KOPT-K1 (cell line): ENCODE measurements around the gene NT5C.

Source experiments
- H3K27ac ChIP-seq: fragments of 200-600 bp; sonication (generic); 2 replicates; pipeline ENCODE4 v1.5.1; 2016; ENCODE audit warnings: antibody characterized with exemption, mild to moderate bottlenecking, low read depth, low read length; ENCODE audit not compliant: poor library complexity, severe bottlenecking
- H3K36me3 ChIP-seq: fragments of 200-600 bp; sonication (generic); 2 replicates; pipeline ENCODE4 v1.5.1; 2017; ENCODE audit warnings: antibody characterized with exemption, mild to moderate bottlenecking, low read length, moderate library complexity; ENCODE audit not compliant: insufficient read depth
- H3K9me3 ChIP-seq: fragments of 200-600 bp; sonication (generic); 2 replicates; pipeline ENCODE4 v1.5.1; 2017; ENCODE audit warnings: antibody characterized with exemption, low read length, mild to moderate bottlenecking; ENCODE audit not compliant: insufficient read depth, poor library complexity, severe bottlenecking

Gene NT5C

DNA sequence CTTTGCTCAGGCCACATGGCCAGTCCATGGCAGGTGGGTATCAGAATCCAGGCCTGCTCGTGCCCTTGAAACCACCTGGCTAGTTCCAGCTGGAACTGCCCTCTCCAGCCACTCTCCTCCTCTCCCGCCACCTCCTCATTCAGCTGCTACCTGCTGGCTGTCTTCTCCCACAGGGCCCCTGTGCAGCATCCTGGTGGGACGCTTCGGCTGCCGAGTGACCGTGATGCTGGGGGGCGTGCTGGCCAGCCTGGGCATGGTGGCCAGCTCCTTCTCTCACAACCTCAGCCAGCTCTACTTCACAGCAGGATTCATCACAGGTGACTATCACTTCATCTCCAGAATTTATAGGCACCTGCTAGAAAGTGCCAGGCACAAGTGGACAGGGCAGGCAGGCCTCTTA, 33.7 kb downstream of the NT5C start:
- no peaks in the 10 kb centered on the region for H3K9me3 ChIP-seq
- H3K27ac ChIP-seq, result no peak overlapping the region
- H3K36me3 ChIP-seq, result no peaks in the 10 kb centered on the region

DNA sequence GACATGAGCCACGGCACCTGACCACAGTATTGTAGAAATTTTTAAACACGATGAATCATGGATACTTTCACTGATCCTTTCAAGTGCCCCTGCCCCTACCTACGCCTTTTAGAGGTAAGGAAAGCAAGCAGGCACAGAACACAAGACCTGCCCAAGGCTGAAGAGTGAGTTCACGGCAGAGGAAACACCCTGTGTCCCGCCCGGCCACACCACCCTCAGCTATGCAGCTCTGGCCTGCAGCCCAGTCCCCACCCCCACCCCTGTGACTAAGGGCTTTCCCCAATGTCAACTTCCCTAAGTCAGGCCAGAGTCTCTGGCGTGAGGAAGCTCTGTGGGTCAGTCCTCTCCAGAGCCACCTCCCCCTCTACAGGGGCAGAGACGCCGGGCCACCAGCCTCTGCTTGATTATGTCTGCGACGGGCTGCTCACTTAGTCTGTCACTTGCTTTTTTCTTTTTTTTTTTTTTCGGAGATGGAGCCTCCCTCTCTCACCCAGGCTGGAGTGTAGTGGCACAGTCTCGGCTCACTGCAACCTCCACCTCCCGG, 35.4 kb downstream of the NT5C start:
- H3K36me3 ChIP-seq, result no peaks in the 10 kb centered on the region

DNA sequence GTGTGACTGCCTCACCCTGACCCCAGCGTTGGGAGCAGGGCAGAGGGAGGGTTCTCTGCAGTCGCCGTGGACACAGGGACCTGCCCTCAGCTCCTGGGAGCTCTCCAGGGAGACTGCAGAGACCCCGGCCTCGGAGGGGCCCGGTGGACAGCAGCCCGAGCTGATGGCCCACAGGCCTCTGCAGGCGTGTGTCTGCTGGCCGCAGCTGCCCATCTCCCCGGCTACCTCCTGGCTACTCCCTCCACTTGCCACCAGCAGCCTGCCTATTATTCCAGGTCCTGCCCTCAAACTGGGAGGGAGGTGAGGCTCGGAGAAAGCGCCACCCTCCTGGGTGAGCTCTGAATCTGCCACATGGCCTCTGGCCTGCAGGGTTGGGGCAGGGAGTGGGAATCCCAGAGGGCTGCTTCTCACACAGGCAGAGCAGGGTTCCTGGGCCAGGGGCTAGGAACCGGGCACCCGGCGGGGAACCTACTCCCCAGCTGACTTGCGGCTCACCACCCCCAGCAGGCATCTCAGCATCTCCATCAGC, 36.6 kb downstream of the NT5C start:
- Histone ChIP-seq H3K27ac (no peak overlapping the region), H3K36me3 (no peaks in the 10 kb centered on the region), H3K9me3 (no peaks in the 10 kb centered on the region)

More for the DNA sequence above, 35.4 kb downstream of the NT5C start:
- no peak overlapping the region for H3K27ac ChIP-seq
- no peaks in the 10 kb centered on the region for H3K9me3 ChIP-seq

DNA sequence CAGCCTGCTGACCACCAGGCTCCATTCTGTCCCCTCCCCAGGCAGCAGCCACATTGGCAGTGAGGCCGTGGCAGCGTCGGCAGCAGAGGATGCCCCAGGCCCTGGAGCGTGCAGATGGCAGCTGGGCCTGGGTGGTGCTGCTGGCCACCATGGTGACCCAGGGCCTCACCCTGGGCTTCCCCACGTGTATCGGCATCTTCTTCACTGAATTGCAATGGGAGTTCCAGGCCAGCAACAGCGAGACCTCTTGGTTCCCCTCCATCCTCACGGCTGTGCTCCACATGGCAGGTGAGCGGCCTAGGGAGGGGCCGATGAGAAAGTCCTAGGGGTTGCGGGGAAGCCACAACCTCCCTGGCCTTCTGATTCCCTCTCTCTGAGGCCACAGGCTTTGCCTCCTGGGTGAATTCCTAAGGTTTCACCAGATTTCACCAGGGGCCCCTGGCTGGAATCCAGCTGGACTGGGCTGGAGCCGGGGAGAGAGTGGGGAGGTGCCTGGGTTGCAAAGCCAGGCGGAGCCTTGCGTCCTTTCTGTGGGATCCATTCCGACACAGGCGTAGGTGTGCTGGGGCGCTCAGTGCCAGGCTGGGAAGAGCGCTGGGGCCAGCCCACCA, 37.9 kb downstream of the NT5C start:
- H3K9me3 ChIP-seq, result no peaks in the 10 kb centered on the region
- no peaks in the 10 kb centered on the region for H3K36me3 ChIP-seq
- H3K27ac ChIP-seq, result no peak overlapping the region

DNA sequence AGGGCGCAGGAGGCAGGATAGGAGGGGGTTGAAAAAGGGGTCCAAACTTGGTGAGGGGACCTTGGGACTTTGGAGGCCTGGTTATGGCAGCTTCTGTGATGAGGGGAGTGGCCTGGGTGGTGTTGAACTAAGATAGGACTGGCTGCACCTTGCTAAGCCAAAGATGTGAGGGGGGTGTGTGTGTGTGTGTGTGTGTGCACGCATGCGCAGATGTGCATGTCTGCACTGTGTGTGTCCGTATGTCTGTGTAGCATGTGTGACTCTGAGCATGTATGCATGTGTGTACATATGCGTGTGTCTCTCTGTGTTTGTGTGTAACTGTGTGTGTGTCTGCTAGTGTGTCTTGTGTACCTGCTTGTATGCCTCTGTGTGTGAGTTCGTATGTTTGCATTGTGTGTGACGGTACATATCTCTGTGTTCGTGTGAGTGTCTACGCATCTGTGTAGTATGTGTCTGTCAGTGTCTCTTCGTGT, 39.7 kb downstream of the NT5C start:
- Histone ChIP-seq H3K36me3 (no peaks in the 10 kb centered on the region), H3K27ac (no peak overlapping the region), H3K9me3 (no peaks in the 10 kb centered on the region)

DNA sequence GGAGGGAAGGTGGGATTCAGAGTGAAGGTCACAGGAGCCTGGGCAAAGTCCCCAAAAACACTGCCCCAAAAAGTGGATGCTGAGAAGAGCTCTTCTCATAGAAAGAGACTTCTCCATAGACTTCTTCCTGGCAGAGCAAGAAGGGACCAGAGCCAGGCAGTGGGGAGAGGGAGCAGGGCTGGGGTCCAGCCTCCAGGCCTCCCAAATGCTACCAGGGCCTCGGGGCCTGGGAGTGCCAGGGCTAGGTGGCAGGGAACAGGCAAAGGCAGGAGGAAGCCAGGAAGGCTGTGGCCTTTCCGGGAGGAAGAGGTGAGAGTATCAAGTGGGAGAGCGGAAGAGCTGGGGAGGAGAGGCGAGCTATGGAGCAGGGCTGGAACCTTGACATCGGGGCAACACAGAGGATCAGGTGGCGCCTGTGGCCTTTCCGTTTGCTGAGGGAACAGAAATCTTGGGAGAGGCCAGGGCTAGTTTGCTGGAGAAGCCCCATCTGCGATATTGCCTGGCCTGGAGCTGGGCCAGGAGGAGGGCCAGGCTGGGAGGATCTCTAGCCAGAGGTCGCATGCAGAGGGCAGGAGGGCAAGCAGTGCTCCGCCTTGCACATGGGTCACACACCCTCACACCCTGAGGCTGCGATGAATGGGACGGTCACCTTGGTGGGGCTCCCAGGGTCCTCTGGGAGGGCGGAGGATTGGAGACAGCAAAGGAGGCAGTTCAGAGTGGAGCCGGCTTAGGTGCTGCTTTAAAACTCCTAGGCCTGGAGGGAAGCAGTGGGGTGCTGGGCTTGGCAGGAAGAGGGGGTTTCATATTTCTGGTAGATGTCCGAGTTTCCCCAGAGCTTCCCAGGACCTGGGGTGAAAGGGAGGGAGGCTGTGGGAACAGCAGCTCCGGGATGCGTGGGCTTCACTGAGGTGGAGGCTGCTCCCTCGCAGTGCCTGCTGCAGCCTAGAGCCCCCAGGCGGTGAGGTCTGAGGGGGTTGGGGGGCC, 40.4 kb downstream of the NT5C start:
- no peaks in the 10 kb centered on the region for H3K9me3 ChIP-seq
- no peak overlapping the region for H3K27ac ChIP-seq
- H3K36me3 ChIP-seq, result no peaks in the 10 kb centered on the region

DNA sequence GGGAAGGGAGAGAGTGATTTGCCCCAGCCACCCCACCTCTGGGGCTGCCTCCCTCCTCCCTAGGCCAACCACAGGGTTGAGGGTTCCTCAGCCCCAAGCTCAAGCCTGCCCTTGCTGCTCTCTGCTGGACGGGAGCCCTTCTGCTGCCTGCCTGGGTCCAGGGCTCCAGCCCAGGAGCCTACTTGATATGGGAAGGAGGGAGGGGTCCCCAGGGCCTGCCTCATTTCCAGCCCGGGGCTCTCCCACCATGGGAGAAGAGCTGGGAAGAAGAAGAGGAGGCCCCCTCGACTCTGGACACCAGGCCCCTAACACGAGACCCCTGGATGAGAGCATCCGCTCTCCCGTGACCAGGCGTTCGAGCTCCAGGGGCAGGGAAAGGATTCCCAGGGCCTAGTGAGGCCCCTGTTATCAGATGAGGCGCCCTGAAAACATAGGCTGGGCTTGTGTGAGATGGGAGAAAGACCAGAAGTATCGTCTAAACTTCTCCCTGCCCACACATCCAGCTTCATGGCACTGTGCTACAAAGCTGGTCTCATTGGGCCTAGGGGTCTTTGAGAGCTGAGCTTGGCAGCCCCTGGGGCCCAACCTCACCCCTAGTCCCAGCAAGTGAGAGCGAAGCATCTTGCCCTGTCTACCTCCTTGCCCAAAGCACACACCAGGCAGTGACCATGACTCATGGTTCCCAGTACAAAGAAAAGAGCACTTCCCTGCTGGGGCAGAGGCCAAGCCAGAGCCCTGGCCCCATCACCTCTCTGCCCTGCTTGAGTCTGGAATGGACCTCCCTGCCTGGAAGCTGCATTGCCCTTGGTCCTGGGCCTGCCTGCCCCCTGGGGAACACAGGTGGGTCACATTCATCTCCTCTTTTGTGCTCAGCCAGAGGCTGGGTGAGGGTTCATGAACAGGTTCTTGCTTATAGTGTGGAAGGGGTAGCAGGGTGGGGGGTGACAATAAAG, 42.8 kb downstream of the NT5C start:
- Histone ChIP-seq H3K36me3 (no peaks in the 10 kb centered on the region), H3K9me3 (no peaks in the 10 kb centered on the region), H3K27ac (peak overlapping the region; percentile 59)

DNA sequence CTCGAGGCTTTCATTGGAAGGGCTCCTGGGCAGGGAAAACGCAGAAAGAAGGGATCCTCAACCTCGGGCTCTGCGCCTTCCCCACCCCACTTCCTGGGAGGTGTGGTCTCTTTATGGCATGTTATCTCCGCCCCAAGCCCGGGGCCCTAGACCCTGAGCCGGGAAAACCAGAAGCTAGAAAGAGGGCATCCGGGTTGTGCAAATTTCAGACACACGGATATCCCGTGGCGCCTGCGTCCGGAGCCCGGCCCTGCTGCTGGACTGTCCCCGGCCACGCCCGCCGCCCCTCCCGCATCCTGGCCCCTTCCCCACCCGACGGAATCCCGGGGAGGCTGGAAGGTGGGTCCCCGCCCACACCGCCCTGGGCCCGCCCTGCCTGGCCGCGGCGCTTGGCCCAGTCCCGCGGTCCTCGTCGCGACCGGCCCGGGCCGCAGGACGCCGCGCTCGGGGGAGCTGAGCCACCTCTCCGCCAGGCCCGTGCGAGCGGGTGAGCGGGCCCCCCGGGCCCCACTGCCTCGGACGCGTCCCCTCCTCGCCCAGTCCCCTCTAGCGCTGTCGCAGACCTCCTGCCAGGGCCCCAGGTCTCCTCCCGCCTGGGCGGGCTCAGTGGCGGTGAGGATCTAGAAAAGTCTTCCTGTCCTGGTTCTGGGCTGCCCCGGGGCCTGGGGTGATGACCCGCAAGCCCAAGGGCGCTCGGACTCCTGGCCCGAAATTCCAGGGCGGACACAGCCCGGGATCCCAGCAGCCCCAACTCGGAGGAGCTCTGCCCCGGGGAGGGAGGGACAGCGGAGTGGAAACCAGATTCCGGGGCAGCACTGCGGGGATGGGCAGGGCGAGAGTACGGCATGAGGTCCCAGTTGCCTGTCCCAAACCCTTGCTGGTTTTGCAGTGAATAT, 43.7 kb downstream of the NT5C start, which contains the start of gene SLC16A5:
Gene SLC16A5, plus strand, starts transcription at position 397 of the 896 bp plus-strand sequence. CDS start 5,683 bp downstream, outside the sequence.
- H3K36me3 ChIP-seq, result no peaks in the 10 kb centered on the region
- peak within 1 kb of the TSS; percentile 59 for H3K27ac ChIP-seq
- H3K9me3 ChIP-seq, result no peaks in the 10 kb centered on the region

DNA sequence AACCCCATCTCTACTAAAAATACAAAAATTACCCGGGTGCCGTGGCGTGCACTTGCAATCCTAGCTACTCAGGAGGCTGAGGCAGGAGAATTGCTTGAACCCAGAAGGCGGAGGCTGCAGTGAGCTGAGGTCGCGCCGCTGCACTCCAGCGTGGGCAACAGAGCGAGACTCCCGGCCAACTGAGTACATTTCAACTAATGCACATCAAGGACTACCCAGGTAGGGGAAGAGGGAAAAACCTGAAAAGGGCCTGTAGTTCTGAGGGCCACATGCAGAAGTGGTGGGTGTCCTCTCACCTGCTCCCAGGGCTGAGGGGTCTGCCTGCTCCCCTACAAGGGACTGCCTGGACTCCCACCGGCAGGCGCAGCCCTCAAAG, 44.4 kb downstream of the NT5C start:
- H3K36me3 ChIP-seq, result no peaks in the 10 kb centered on the region
- H3K9me3 ChIP-seq, result no peaks in the 10 kb centered on the region
- H3K27ac ChIP-seq, result peak overlapping the region; percentile 59

DNA sequence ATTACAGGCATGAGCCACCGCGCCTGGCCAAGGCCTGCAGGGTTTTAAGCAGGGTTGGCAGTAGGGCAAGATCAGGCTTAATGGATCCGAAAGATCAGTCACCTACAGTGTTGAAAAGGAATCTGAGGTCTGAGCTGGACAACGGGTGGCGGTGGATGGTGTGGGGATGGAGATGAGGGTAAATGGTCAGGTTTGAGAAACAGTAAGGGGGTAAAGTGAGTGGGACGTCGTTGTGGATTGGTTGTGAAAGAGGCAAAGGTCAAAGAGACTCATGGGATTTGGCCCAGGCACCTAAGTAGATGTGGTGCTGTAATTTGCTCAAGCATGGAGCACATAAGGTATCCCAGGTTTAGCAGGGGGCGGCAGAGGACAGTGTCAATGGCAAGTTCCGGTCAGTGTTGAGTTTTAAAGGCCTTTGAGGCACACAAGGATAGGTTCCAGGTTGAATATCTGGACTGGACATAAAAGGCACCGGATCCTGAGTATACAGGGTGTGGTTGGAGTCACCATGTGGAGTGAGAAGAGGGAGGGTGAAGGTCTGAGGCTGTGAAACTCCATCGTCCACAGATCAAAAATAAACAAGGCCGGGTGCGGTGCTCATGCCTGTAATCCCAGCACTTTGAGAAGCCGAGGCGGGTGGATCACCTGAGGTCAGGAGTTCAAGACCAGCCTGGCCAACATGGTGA, 44.9 kb downstream of the NT5C start:
- Histone ChIP-seq H3K36me3 (no peaks in the 10 kb centered on the region), H3K9me3 (no peaks in the 10 kb centered on the region), H3K27ac (no peak overlapping the region)

DNA sequence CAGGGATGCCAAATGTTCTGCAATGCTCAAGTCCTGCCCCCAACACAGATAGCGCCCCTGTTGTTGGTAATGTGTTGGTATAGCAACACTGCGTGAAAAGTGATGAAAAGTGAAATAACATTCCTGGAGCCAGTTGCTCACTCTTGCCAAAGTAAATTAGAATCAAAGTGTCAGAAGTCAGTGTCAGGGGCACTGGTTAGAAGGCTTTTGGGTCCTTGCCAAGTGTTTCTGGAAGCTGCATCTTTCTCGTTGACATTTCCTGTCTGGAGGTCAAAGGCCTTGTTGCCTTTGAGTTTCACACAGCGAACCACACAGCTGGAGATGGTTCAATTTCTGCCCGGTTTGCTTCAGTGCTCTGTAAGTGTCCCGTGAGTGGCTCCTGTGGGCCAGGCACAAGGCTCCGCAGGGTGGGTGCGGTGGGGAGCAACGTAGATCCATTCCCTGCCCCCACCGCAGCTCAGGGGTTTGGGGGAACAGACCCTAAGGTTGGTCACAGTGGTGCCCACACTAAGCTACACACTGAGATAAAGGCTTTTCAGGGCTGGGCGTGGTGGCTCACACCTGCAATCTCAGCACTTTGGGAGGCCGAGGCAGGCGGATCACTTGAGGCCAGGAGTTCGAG, 47.4 kb downstream of the NT5C start:
- Histone ChIP-seq H3K9me3 (no peaks in the 10 kb centered on the region), H3K36me3 (no peaks in the 10 kb centered on the region), H3K27ac (no peak overlapping the region)

DNA sequence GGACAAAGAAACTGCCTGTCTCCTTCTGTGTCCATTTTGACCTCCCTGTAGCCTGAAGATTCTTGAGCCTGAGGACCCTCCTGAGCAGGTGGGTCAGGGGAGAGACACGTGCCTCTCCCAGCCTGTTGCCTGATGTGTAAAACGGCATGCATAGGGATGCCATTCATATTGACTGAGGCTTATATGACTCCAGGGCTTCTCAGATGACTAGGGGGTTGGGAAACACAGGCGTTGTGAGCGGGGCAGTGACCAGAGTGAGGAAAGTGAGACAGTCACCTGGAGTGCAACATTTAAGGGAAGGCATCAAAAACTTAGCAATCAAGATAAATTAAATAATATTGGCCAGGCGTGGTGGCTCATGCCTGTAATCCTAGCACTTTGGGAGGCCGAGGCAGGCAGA, 48.9 kb downstream of the NT5C start:
- Histone ChIP-seq H3K36me3 (no peaks in the 10 kb centered on the region), H3K9me3 (no peaks in the 10 kb centered on the region), H3K27ac (no peak overlapping the region)
